Fibroblast of skin of right quadriceps (primary cell): ENCODE data around the gene POLR2B.
A peak's percentile ranks its signal among the peaks of the same experiment; 100 is the strongest.
"Not testable (repeated sequence)": the region's sequence is repeated elsewhere in the genome, so short reads cannot be mapped to it uniquely, and the experiment has no call there.

Experiments used
- DNase-seq: peaks from one replicate; pipeline ENCODE4 v3.0.0-alpha.2; 2013

POLR2B gene

GRCh38 chr4:56990109-56990905 is 11.6 kb downstream of the POLR2B start:
- DNase-seq, result peak; percentile 62

DNA sequence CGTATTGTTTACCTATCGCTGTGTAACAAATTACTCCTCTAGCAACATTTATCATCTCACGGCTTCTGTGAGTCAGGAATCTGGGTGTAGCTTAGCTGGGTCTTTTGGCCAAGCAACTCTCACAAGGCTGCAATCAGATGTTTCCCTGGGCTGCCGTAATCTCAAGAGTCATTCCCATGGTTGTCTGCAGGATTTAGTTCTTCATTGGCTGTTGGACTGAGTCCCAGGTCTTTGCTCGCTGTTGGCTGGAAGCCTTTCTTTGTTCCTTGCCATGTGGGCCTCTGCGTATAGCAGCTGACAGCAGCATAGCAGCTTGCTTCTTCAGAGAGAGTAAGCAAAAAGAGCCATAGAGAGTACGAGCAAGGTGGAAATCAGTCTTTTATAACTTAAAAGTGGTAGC is 16.8 kb downstream of the POLR2B start:
- DNase-seq, result peak; percentile 85

DNA sequence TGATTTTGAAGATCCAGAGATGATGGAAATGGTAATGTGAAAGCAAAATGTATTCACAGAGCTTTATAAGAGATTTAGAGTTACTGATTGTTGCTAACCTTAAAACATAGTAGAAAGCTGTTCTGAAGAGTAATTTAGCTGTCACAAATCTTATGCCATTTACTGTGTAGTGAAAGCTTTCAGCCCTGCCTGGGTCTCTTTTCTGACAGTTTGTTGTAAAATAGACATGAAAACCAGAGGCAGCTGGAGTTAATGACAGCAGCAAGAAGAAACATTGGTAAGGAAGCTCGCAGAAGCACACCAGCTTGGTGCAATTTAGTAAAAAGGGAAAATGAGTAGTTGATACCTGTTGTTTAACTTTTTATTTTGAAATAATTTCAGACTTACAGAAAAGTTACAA is 21.1 kb downstream of the POLR2B start:
- no peak for DNase-seq

DNA sequence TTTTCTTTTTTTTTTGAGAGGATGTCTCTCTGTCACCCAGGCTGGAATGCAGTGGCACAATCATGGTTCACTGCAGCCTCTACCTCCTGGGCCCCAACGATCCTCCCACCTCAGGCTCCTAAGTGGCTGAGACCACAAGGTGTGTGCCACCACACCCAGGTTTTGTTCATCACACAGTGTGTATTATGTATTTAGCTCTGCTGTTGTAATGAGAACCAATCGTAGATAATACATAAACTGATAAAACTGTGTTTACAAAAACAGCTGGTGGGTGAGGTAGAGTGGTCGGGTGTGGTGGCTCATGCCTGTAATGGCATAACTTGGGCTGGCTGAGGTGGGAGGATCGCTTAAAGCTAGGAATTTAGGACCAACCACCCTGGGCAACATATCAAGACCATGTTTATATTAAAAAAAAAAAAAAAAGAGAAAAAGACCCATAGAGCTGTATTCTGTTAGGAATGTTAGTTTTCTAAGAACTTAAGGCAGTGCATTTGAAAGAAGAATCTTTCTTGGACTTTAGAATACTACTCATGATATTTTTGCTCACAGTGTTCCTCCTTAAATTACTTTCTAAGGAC is 34.9 kb downstream of the POLR2B start:
- DNase-seq, result no peak

DNA sequence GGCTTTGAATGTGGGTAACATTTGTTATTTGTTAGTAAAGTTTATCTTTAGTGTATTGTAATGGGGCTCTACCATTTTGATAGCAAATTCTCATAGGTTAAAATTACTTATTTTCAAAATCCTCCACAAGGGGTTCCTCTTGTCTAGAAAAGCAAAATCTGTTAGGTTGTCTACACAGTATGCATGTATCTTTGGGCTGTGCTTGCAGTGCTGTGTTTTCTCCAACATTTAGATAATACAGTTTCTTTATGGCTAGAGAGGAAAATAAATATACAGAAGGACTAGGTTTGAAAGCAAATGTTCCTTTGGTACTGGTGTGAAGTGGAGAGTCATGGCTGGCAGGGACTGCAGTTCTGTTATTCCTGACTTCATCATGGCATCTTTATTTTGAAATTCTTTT is 40.3 kb downstream of the POLR2B start:
- no peak for DNase-seq

DNA sequence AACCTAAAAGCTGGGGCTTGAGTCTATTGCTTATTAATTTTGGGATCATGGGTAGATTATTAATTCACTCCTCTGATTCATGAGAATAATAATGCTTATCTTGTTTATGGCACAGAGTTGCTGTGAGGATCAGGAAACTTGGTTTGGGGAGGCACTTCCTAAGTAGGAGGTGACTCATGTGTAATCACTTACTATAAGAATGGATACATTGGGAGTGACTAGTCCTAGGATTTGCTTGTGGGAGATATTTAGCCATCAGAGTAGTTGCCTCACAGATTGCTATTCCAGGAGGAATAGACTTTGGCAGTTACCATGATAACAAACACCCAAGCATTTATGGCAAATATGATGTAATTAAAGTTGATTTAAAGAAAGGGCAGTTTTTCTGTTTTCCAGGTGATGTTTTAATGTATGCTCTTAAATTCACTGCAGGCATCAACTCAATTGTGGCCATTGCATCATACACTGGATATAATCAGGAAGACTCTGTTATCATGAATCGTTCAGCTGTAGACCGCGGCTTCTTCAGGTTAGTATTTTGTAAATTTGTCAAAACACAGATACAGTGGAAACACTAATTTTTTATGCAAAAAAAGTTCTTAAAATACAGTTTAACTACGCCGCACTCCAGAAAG is 41.9 kb downstream of the POLR2B start:
- DNase-seq, result peak; percentile 87

DNA sequence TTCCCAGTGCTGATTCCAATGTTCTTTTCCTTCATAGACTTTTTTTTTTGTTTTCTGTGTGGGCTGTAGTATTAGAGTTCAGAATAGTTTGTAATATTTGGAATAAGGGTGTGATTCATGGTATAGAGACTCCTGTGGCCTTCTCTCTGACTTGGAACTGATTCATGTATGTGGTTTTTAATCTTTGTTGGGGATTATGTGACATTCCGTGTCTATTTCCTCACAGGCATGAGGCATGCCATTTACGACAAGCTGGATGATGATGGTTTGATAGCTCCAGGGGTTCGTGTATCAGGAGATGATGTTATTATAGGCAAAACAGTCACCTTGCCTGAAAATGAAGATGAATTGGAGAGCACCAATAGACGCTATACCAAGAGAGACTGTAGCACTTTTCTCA is 44.4 kb downstream of the POLR2B start:
- DNase-seq, result peak; percentile 97

DNA sequence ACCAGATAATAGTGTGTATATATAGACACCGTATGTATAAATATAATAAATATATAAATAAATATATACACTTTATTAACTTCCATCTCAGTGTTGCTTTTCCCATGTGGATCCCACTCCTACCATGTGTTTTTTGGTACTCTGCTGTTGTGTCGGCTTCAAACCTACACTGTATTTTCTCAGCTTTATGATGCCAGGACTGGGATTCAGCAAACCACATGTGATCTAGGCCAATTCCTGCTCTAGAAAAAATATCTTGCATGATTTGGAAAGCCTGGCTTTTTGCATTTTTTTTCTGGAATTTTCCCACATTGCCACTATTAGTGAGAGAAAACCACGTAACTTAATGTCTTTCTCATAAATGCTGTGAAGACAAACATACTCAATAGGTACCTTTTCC is 55.8 kb downstream of the POLR2B start:
- no peak for DNase-seq

DNA sequence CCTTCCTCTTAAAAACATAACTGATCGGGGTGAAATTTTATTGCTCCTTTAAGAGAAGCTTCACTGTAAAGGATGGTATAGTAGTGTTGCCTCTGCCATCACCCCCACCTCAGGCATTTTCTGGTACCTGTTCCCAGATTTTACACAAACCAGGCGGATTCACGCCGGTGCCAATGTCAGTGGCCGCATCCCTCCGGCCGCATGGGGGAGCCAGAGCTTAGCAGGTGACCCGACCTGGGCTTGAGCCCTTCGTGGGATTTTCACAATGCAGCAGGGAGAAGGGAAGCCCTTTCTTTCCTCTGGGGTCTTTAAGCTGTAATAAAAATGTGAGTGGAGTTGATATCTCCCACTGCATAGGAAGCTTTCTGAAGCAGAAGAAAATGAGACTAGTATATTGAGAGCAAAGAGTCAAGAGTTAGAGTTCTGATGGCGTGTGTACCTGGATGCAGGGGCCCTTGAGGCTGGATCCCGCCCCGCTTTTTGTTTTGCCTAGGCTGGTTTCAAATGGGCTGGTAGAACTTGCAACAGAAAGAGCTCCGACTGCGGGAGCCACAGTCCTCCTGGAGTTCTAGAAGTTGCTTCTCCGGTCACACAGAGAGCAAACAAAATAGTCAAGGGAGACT is 59.4 kb downstream of the POLR2B start:
- DNase-seq, result peak; percentile 52

- DNase-seq, result peak; percentile 17
Measured at GRCh38 chr4:57039345-57039744, 60.6 kb downstream of the POLR2B start.

DNA sequence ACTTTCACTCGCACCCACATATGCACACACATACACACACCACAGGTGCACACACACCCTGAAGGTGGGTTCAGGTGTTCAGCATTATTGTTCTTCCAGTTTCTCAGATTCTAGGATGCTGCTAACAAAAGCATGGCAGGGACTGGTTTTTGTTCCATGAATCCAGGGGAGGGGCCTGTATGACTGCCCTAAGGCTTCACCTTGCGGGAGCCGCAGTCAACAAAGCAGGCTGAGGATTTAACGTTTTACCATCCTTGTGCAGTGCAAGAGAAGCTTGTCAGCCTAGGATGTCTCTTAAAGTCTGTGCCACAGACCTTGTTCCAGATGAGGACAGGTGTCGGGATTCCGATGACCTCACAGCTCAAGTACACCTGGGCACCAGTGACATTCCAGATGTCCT is 61.8 kb downstream of the POLR2B start:
- no peak for DNase-seq

DNA sequence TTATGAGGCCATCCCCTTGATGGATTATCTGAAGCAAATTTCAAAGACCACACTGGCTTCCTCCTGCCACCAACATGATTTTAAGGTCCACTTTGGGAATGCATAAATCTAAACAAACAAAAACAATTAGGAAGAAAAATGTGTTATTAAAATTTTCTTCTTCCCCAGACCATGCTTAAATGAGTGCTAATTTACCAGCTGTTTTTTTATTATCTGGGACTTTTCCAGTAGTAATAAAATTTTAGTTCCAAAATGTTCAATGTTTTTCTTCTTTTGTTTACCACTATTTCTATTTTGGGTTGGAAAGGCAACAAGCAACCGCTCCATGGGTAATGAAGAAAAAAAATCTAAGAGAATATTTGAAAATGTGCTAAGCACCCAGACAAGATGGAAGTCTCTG is 62.3 kb downstream of the POLR2B start:
- no peak for DNase-seq

- peak; percentile 64 for DNase-seq
Measured at GRCh38 chr4:57042711-57043169, 64.0 kb downstream of the POLR2B start.

DNA sequence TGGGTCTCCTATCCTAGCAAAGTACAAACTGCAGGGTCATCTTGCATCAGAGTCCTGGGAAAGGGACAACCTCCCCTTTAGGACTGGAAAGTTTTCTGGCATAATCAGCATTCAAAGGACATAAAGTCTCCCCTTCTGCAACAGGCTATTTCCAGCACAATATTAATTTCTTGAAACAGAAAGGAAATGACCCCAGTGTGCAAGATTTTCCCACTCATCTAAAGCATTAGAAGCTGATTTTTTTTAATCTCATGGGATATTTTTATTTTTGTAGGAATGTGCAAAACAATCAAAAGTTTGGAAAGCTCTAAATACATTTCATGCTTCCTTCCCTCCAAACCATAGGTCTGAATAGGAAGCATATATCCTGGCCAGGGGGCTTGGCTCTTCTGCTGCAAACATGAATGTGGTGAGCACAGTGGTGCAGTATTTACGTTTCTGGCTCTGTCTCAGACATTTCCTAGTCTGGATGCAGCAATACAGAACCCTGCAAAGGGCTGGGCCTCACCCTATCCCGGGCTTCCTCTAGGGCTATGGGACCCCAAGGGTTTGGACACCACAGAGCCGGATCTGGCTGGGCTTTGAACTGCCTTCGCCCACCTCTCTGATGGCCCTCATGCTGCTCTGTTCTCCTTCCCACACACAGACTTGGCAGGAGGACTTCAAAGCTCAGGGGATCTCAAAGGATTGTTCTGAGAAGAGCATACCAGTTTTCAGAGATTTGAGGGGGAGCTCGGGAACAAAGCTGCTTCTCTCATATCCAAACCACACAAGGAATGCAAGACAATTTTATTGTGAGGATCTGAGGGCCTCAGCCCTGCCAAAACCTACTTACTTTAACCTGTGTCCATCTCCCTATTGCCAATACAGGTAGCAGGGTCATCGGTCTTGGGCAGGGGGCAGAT is 64.9 kb downstream of the POLR2B start:
- DNase-seq, result peak; percentile 88

GRCh38 chr4:57044279-57044678 is 65.6 kb downstream of the POLR2B start:
- peak; percentile 93 for DNase-seq

GRCh38 chr4:57044996-57045395 is 66.3 kb downstream of the POLR2B start:
- peak; percentile 90 for DNase-seq

- DNase-seq, result not testable (repeated sequence)
Measured at GRCh38 chr4:57047046-57047445, 68.3 kb downstream of the POLR2B start.

GRCh38 chr4:57048590-57049304 is 70.1 kb downstream of the POLR2B start:
- peak; percentile 61 for DNase-seq

GRCh38 chr4:57051095-57051494 is 72.4 kb downstream of the POLR2B start:
- no peak for DNase-seq

DNA sequence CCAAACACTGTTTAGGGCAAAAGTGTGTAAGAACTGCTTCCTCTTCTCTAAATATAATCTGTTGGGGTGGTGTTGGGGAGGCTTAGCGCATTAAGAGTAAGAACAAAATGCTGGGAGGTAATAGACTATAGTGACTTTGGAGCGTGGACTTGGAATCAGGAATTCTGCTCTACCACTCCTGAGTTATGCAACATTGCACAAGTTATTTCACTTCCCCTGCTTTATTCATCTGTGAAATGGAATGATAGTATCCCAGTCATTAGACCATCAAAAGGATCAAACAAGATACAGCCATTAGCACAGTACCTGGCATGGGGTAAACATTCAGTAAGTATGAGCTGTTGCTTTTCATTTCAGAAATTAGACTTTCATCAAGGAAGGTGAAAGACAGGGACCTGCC is 72.8 kb downstream of the POLR2B start:
- DNase-seq, result no peak

GRCh38 chr4:57053508-57053907 is 74.8 kb downstream of the POLR2B start:
- DNase-seq, result peak; percentile 76

GRCh38 chr4:57055886-57056285 is 77.2 kb downstream of the POLR2B start:
- no peak for DNase-seq
